Vagina (tissue), 2 donors: ENCODE measurements around the gene FRMPD2. TPM values are rescaled to one million over a fixed set of nuclear protein-coding genes. Genes with fewer than 3 reads are reported as not detected.

Experiments
- DNase-seq, 2 donors: peaks; one replicate each; pipeline ENCODE4 v3.0.0-alpha.2; 2017; ENCODE audit errors: extremely low spot score in 2 of 2
- H3K27ac ChIP-seq: fragments of 200-600 bp; sonication (generic); one replicate; pipeline ENCODE4 v1.5.1; 2019
- H3K27me3 ChIP-seq: fragments of 200-600 bp; sonication (generic); one replicate; pipeline ENCODE4 v1.5.1; 2019
- H3K36me3 ChIP-seq, 2 donors: fragments of 200-600 bp; sonication (generic); one replicate each; pipeline ENCODE4 v1.5.1; 2017 to 2019
- H3K4me1 ChIP-seq: fragments of 200-600 bp; sonication (generic); one replicate; pipeline ENCODE4 v1.5.1; 2019
- H3K4me3 ChIP-seq, 2 donors: fragments of 200-600 bp; sonication (generic); 1 replicate in 1 of 2; 2 replicates in 1 of 2; pipeline ENCODE4 v1.5.1; 2016 to 2019
- H3K9me3 ChIP-seq: fragments of 200-600 bp; sonication (generic); one replicate; pipeline ENCODE4 v1.5.1; 2019
- POLR2A ChIP-seq, 2 donors: fragments of 450-650 bp; IDR thresholded peaks; one replicate each; pipeline ENCODE4 v1.6.1; 2017; ENCODE audit warnings: antibody characterized with exemption in 2 of 2, mild to moderate bottlenecking in 2 of 2, moderate library complexity in 2 of 2
- POLR2AphosphoS5 ChIP-seq, 2 donors: sonication (generic); formaldehyde crosslinking; IDR thresholded peaks; one replicate each; pipeline ENCODE4 v1.9.0; 2017; ENCODE audit warnings: antibody characterized with exemption in 2 of 2, mild to moderate bottlenecking in 2 of 2, low read depth in 1 of 2; ENCODE audit not compliant: insufficient read depth in 1 of 2
- intact Hi-C: fragments of 100-400 bp; cut with DNase I; formaldehyde crosslinking; loops from one replicate; pipeline ENCODE4 v1.15.1; 2023
- total RNA-seq: library from RNA; depleted of rRNA; stranded (reverse); fragments of >200 nt; gene quantifications from one replicate; pipeline ENCODE4 v1.2.3, GENCODE V29; 2016
- TF ChIP-seq, protein P1 (sequence below), 3 experiments: fragments of 450-650 bp in 2 of 3; fragments of 200-600 bp in 1 of 3; sonication (generic) in 1 of 3; IDR thresholded peaks; one replicate each; pipeline ENCODE4 v1.5.1; 2017 to 2019; ENCODE audit warnings: antibody characterized with exemption in 3 of 3, mild to moderate bottlenecking in 2 of 3, moderate library complexity in 2 of 3

FRMPD2 gene
- total RNA-seq, 1 donor from 2014 or later: not detected

DNA sequence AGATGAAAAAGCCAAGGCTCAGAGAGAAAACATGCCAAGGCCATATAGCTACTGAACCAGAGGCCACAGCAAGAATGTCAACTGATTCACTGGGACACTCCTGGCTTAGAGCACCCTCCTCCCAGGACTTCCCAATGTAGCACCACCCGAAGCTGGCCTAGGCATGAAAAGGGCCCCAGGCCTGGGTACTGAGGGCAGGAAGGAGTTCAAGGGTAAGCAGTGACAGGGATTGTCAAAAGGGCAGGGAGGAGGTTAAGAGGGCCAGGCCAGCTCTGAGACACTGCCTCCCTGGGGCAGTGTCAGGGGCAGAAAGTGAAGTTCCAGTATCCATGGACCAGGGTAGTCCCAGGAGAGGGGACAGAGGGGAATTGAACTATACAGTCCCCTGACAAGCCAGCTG lies 57.8 kb downstream of the FRMPD2 start:
- Histone ChIP-seq H3K9me3 (no peaks in the 10 kb centered on the region), H3K27ac (no peak overlapping the region), H3K4me1 (no peaks in the 10 kb centered on the region), H3K27me3 (no peaks in the 10 kb centered on the region), H3K36me3 (no peaks in the 10 kb centered on the region), H3K4me3 (no peak overlapping the region)
- intact Hi-C loops: no loop called here
- no peak for TF ChIP-seq POLR2A (IDR thresholded peaks at IDR 0.05)
- TF ChIP-seq, protein P1, sequence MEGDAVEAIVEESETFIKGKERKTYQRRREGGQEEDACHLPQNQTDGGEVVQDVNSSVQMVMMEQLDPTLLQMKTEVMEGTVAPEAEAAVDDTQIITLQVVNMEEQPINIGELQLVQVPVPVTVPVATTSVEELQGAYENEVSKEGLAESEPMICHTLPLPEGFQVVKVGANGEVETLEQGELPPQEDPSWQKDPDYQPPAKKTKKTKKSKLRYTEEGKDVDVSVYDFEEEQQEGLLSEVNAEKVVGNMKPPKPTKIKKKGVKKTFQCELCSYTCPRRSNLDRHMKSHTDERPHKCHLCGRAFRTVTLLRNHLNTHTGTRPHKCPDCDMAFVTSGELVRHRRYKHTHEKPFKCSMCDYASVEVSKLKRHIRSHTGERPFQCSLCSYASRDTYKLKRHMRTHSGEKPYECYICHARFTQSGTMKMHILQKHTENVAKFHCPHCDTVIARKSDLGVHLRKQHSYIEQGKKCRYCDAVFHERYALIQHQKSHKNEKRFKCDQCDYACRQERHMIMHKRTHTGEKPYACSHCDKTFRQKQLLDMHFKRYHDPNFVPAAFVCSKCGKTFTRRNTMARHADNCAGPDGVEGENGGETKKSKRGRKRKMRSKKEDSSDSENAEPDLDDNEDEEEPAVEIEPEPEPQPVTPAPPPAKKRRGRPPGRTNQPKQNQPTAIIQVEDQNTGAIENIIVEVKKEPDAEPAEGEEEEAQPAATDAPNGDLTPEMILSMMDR (IDR thresholded peaks at IDR 0.05): no peak
- TF ChIP-seq POLR2AphosphoS5 (IDR thresholded peaks at IDR 0.05; ENCODE audit: insufficient read depth in 1 of 2, low read depth in 1 of 2): no peak
- DNase-seq: peak in 1 of 2 donors; percentile 69

DNA sequence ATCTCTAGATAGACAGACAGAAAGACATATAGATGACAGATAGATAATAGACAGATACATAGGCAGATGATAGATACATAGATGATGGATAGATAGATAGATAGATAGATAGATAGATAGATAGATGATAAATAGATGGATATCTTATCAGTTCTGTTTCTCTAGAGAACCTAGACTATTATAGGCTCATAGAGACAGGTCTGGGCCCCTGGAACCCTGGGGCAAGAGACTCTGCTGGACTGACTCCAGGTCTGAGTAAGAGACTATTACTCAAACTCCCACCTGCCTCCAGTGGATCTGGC lies 58.3 kb downstream of the FRMPD2 start:
- H3K4me1 ChIP-seq: no peaks in the 10 kb centered on the region
- no peaks in the 10 kb centered on the region for H3K9me3 ChIP-seq
- TF ChIP-seq POLR2AphosphoS5 (IDR thresholded peaks at IDR 0.05; ENCODE audit: insufficient read depth in 1 of 2, low read depth in 1 of 2): no peak
- TF ChIP-seq POLR2A (IDR thresholded peaks at IDR 0.05): no peak
- TF ChIP-seq, protein P1 (IDR thresholded peaks at IDR 0.05): no peak
- H3K36me3 ChIP-seq: no peaks in the 10 kb centered on the region
- H3K4me3 ChIP-seq: no peak overlapping the region
- no peak overlapping the region for H3K27ac ChIP-seq
- intact Hi-C loops: no loop called here
- DNase-seq: no peak
- H3K27me3 ChIP-seq: no peaks in the 10 kb centered on the region

DNA sequence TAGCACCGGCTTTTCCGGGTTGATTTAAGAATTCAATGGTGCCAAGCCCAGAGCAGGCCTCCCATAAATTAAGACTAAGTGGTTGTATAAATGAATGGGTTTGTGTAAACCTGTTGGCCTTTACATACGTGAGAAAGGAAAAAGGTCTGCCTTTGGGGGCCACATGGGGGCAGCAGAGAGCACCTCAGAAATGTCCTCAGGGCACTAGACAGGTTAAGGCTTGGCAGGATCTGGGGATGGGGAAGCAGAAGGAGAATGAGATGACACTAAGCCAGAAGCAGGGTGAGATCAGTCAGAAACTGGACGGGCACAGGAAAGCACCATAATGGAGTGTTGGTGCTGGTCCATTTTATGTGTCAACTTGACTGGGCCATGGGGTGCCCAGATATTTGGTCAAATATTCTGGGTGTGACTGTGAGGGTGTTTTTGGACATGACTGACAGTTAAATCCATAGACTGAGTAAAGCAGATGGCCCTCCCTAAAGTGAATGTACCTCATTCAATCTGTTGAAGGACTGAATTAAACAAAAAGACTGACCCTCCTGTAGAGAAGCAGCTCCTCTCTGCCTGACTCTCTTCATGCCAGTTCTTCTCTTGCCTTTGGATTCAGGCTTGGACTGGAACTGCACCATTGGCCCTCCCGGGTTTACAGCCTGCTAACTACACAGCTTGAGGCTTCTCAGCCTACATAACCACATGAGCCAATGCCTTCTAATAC lies 58.9 kb downstream of the FRMPD2 start:
- no peaks in the 10 kb centered on the region for H3K27me3 ChIP-seq
- H3K4me3 ChIP-seq: no peak overlapping the region
- intact Hi-C loops: no loop called here
- no peaks in the 10 kb centered on the region for H3K4me1 ChIP-seq
- no peaks in the 10 kb centered on the region for H3K36me3 ChIP-seq
- H3K9me3 ChIP-seq: no peaks in the 10 kb centered on the region
- no peak overlapping the region for H3K27ac ChIP-seq
- no peak for TF ChIP-seq POLR2AphosphoS5 (IDR thresholded peaks at IDR 0.05; ENCODE audit: insufficient read depth in 1 of 2, low read depth in 1 of 2)
- TF ChIP-seq POLR2A (IDR thresholded peaks at IDR 0.05): no peak
- TF ChIP-seq, protein P1 (IDR thresholded peaks at IDR 0.05): no peak
- no peak for DNase-seq

DNA sequence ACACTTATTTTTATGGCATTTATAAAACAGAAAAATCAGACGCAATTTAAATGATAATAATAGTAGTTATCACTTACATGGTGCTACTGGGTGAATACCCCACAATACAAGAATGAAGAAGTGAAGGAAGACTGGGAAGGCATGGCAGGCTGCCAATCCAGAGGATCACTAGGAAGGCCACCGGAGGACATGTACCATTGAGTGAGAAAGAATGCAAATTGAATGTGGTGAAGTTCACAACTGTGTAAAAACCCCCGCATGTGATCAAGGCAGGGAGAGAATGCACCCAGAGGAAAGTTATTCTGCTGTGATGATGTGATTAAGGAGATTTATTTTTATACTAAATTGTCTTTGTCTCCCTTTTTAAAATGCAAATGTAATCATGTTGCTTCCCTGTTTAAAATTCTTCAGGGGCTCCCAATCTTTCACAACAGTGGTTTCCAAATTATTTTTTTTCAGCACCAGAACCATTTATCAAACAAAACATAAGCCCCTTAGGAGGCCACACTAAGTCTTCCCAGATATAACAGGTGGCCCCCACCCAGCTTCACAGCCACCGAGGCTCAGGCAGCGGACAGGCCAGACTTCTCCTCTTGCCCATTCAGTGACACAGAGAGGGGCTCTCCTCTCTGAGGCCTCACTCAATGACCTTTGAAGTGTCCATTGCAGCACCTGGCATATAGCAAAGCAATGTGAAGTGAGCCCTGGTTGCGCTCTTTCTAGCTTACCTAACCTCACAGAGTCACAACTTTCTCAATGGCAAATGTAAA lies 59.6 kb downstream of the FRMPD2 start:
- no peak overlapping the region for H3K4me3 ChIP-seq
- no peaks in the 10 kb centered on the region for H3K9me3 ChIP-seq
- H3K27ac ChIP-seq: no peak overlapping the region
- no peaks in the 10 kb centered on the region for H3K27me3 ChIP-seq
- no peak for DNase-seq
- intact Hi-C loops: no loop called here
- TF ChIP-seq POLR2AphosphoS5 (IDR thresholded peaks at IDR 0.05; ENCODE audit: insufficient read depth in 1 of 2, low read depth in 1 of 2) (no peak), POLR2A (IDR thresholded peaks at IDR 0.05) (no peak)
- TF ChIP-seq, protein P1 (IDR thresholded peaks at IDR 0.05): no peak
- no peaks in the 10 kb centered on the region for H3K4me1 ChIP-seq
- no peaks in the 10 kb centered on the region for H3K36me3 ChIP-seq

DNA sequence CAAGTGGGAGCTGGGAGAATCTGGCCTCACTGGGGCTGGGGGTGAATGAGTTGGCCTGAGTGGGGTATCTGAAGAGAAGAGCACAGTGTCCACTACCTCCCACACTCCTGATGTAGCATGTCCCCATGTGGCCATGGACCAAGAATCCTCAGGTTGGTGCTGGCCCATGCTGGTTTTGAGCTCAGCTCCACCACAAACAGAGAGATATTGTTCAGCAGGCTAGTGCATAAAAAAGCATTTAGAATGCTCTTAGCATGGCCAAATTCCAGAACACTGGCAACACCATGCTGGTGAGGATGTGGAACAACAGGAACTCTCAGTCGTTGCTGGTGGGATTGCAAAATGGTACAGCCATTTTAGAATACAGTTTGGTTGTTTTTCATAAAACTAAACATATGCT lies 61.4 kb downstream of the FRMPD2 start:
- Histone ChIP-seq H3K9me3 (no peaks in the 10 kb centered on the region), H3K4me1 (no peaks in the 10 kb centered on the region), H3K4me3 (no peak overlapping the region), H3K36me3 (no peaks in the 10 kb centered on the region), H3K27me3 (no peaks in the 10 kb centered on the region), H3K27ac (no peak overlapping the region)
- intact Hi-C loops: no loop called here
- no peak for DNase-seq
- TF ChIP-seq POLR2AphosphoS5 (IDR thresholded peaks at IDR 0.05; ENCODE audit: insufficient read depth in 1 of 2, low read depth in 1 of 2) (no peak), POLR2A (IDR thresholded peaks at IDR 0.05) (no peak)
- TF ChIP-seq, protein P1 (IDR thresholded peaks at IDR 0.05): no peak
